Measurements from ENCODE around the gene SLC4A4.

The SLC4A4 gene

GRCh38 chr4:71583971-71584370 lies 245.2 kb downstream of the SLC4A4 start:
- H3K4me2 ChIP-seq (ENCODE audit: insufficient read depth, low read length), result no peak overlapping the region
- no peaks in the 10 kb centered on the region for H3K36me3 ChIP-seq (ENCODE audit: insufficient read depth, low read length)
- H3K9me3 ChIP-seq (ENCODE audit: insufficient read depth, low read length, severe bottlenecking), result no peaks in the 10 kb centered on the region
- H3K27ac ChIP-seq (ENCODE audit: low read length), result no peak overlapping the region
- no peak overlapping the region for H3K4me3 ChIP-seq (ENCODE audit: low read depth in 1 of 2, low read length in 2 of 2)
- no peaks in the 10 kb centered on the region for H3K79me2 ChIP-seq (ENCODE audit: insufficient read depth, low read length)
- DNase-seq, result no peak
- H3K9ac ChIP-seq (ENCODE audit: low read depth, low read length), result no peak overlapping the region
- H3K4me1 ChIP-seq (ENCODE audit: insufficient read depth, low read length), result no peaks in the 10 kb centered on the region
- TF ChIP-seq CTCF (IDR thresholded peaks at IDR 0.05; ENCODE audit: borderline replicate concordance, extremely low read depth, low read length, poor library complexity, severe bottlenecking), result no peak
- no peak for TF ChIP-seq EZH2 (IDR thresholded peaks at IDR 0.05; ENCODE audit: borderline replicate concordance, low read depth, low read length, severe bottlenecking)
- H3K27me3 ChIP-seq (ENCODE audit: insufficient read depth, low read length, poor library complexity), result no peaks in the 10 kb centered on the region
- ATAC-seq (ENCODE audit: insufficient read depth, low read depth), result no peak
- no peaks in the 10 kb centered on the region for H4K20me1 ChIP-seq (ENCODE audit: insufficient read depth, low read length)
- H2AFZ ChIP-seq (ENCODE audit: low read depth, low read length), result no peak overlapping the region

GRCh38 chr4:71584585-71584984 lies 245.8 kb downstream of the SLC4A4 start:
- no peaks in the 10 kb centered on the region for H3K4me1 ChIP-seq (ENCODE audit: insufficient read depth, low read length)
- H3K4me3 ChIP-seq (ENCODE audit: low read depth in 1 of 2, low read length in 2 of 2), result no peak overlapping the region
- H3K9ac ChIP-seq (ENCODE audit: low read depth, low read length), result no peak overlapping the region
- no peak overlapping the region for H2AFZ ChIP-seq (ENCODE audit: low read depth, low read length)
- H3K9me3 ChIP-seq (ENCODE audit: insufficient read depth, low read length, severe bottlenecking), result no peaks in the 10 kb centered on the region
- DNase-seq, result no peak
- H3K79me2 ChIP-seq (ENCODE audit: insufficient read depth, low read length), result no peaks in the 10 kb centered on the region
- H3K27me3 ChIP-seq (ENCODE audit: insufficient read depth, low read length, poor library complexity), result no peaks in the 10 kb centered on the region
- H4K20me1 ChIP-seq (ENCODE audit: insufficient read depth, low read length), result no peaks in the 10 kb centered on the region
- TF ChIP-seq CTCF (IDR thresholded peaks at IDR 0.05; ENCODE audit: borderline replicate concordance, extremely low read depth, low read length, poor library complexity, severe bottlenecking), result no peak
- no peak for TF ChIP-seq EZH2 (IDR thresholded peaks at IDR 0.05; ENCODE audit: borderline replicate concordance, low read depth, low read length, severe bottlenecking)
- no peaks in the 10 kb centered on the region for H3K36me3 ChIP-seq (ENCODE audit: insufficient read depth, low read length)
- H3K4me2 ChIP-seq (ENCODE audit: insufficient read depth, low read length), result no peak overlapping the region
- H3K27ac ChIP-seq (ENCODE audit: low read length), result no peak overlapping the region
- no peak for ATAC-seq (ENCODE audit: insufficient read depth, low read depth)

- Histone ChIP-seq H3K79me2 (ENCODE audit: insufficient read depth, low read length) (no peaks in the 10 kb centered on the region), H3K9me3 (ENCODE audit: insufficient read depth, low read length, severe bottlenecking) (no peaks in the 10 kb centered on the region), H3K4me2 (ENCODE audit: insufficient read depth, low read length) (no peak overlapping the region), H3K36me3 (ENCODE audit: insufficient read depth, low read length) (no peaks in the 10 kb centered on the region), H3K9ac (ENCODE audit: low read depth, low read length) (no peak overlapping the region), H3K27ac (ENCODE audit: low read length) (no peak overlapping the region), H3K4me3 (ENCODE audit: low read depth in 1 of 2, low read length in 2 of 2) (no peak overlapping the region), H4K20me1 (ENCODE audit: insufficient read depth, low read length) (no peaks in the 10 kb centered on the region), H3K4me1 (ENCODE audit: insufficient read depth, low read length) (no peaks in the 10 kb centered on the region), H2AFZ (ENCODE audit: low read depth, low read length) (no peak overlapping the region), H3K27me3 (ENCODE audit: insufficient read depth, low read length, poor library complexity) (no peaks in the 10 kb centered on the region)
- no peak for TF ChIP-seq CTCF (IDR thresholded peaks at IDR 0.05; ENCODE audit: borderline replicate concordance, extremely low read depth, low read length, poor library complexity, severe bottlenecking)
- TF ChIP-seq EZH2 (IDR thresholded peaks at IDR 0.05; ENCODE audit: borderline replicate concordance, low read depth, low read length, severe bottlenecking), result no peak
- DNase-seq (no peak), ATAC-seq (ENCODE audit: insufficient read depth, low read depth) (no peak)
Observed at GRCh38 chr4:71586087-71586763, 247.4 kb downstream of the SLC4A4 start.
